GM18951 (cell line): ENCODE measurements around the gene SFTA2.

Source experiments
- POLR2A ChIP-seq: IDR thresholded peaks from 4 replicates; pipeline ENCODE4 v1.6.1; 2011; ENCODE audit warnings: mild to moderate bottlenecking; ENCODE audit not compliant: insufficient read length, insufficient read depth; ENCODE audit errors: extremely low read depth
- in situ Hi-C: fragments of 300-500 bp; cut with MboI; formaldehyde crosslinking; loops from one replicate; pipeline ENCODE4 v1.12.0; 2022; ENCODE audit warnings: low sequenced_read_pairs, mixed read lengths, inconsistent platforms; ENCODE audit not compliant: unreplicated experiment

The SFTA2 gene

DNA sequence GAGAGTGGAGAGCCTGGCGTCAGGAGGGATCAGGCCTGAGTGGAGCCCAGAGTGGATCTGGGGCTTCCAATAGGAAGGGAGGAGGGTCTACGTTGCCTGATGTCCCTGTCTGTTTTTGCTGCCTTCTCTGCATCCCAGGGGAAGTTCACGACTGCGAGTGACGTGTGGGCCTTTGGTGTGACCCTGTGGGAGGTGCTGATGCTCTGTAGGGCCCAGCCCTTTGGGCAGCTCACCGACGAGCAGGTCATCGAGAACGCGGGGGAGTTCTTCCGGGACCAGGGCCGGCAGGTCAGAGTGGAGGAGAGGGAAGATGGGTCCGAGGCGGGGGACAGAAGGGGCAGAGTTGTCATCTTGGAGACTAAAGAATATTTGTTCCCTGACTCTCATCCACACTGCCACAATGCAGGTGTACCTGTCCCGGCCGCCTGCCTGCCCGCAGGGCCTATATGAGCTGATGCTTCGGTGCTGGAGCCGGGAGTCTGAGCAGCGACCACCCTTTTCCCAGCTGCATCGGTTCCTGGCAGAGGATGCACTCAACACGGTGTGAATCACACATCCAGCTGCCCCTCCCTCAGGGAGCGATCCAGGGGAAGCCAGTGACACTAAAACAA, 33.1 kb downstream of the SFTA2 start:
- no peak for TF ChIP-seq POLR2A
- in situ Hi-C loops: no loop called here

DNA sequence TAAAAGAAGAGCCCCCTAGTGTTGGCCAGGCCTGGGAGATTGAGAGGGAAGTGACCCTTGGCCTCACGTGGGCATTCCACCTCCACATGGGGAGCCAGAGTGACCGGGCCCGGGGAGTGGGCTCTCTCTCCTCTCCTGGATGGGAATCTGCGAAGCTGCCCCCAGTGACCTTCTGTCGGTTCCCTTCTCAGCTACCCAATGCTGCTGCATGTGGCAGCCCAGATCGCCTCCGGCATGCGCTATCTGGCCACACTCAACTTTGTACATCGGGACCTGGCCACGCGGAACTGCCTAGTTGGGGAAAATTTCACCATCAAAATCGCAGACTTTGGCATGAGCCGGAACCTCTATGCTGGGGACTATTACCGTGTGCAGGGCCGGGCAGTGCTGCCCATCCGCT, 34.1 kb downstream of the SFTA2 start:
- TF ChIP-seq POLR2A: no peak
- in situ Hi-C loops: no loop called here

DNA sequence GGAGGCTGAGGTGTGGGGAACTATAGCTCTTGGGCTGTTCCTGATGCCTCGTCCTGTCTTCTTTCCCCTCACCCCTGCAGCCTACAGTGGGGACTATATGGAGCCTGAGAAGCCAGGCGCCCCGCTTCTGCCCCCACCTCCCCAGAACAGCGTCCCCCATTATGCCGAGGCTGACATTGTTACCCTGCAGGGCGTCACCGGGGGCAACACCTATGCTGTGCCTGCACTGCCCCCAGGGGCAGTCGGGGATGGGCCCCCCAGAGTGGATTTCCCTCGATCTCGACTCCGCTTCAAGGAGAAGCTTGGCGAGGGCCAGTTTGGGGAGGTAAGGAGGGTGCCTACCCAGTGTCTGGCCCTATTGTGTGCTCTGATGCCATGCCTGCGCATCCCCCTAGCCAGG, 35.4 kb downstream of the SFTA2 start:
- TF ChIP-seq POLR2A: no peak
- in situ Hi-C loops: no loop called here

DNA sequence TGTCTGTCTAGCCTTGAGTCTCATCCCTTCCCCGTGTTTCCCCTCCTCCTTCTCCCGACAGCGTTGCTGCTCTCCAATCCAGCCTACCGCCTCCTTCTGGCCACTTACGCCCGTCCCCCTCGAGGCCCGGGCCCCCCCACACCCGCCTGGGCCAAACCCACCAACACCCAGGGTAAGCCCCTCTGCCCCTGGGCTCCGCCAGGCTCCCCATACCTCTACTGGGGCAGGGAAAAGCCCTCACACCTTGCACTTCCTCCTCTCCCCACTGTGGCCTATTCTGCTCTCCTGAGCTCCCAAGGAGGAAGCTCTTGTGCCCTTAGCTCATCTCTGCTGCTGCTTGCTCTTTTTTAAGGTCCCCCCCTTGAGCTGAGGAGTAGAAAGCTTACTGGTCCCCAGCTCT, 36.6 kb downstream of the SFTA2 start:
- in situ Hi-C loops: no loop called here
- TF ChIP-seq POLR2A: no peak

DNA sequence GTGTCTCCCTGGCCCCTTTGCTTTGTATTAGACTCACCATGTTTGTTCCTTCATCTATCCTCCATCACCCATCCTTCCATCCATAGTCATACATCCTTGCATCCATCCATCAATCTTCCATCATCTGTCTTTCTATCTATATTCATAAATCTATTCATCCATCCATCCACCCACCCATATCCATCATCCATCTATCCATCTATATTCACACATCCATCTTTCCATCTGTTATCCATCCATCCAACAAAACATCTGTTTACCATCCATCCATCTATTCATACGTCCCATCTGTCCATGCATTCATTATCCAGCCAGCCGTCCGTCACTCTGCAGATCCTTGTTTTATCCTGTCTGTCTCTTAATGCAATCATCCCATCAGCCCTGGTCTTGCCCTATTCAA, 37.0 kb downstream of the SFTA2 start:
- in situ Hi-C loops: no loop called here
- no peak for TF ChIP-seq POLR2A

DNA sequence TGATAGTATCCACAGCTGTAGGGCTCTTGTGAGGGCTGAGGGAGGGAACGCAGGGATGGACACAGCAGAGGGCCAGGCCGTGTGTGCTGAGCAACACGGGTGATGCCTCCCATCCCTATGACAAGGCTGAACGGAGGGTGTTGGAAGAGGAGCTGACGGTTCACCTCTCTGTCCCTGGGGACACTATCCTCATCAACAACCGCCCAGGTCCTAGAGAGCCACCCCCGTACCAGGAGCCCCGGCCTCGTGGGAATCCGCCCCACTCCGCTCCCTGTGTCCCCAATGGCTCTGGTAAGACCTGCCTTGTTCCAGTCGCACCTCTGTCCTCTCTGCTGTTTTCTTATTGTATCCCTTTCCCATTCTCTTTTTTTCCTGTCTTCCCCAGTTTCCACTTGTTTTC, 37.6 kb downstream of the SFTA2 start:
- no peak for TF ChIP-seq POLR2A
- in situ Hi-C loops: no loop called here

DNA sequence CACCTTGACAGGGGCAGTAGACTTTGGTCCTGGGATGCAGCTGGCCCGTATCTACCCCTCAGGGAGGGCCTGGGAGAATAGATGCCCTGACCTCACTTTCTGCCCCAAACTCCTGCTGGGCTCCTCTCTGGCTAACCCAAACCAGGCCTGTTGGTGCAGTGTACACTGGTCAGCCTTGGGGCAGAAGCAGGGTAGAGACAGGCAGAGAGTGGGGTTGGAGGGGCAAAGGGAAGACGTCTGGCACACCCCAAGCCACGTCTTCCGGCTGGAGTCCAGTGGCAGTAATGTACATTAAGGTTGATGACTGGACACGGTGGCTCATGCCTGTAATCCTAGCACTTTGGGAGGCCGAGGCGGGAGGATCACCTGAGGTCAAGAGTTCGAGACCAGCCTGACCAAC, 38.3 kb downstream of the SFTA2 start:
- no peak for TF ChIP-seq POLR2A
- in situ Hi-C loops: no loop called here

DNA sequence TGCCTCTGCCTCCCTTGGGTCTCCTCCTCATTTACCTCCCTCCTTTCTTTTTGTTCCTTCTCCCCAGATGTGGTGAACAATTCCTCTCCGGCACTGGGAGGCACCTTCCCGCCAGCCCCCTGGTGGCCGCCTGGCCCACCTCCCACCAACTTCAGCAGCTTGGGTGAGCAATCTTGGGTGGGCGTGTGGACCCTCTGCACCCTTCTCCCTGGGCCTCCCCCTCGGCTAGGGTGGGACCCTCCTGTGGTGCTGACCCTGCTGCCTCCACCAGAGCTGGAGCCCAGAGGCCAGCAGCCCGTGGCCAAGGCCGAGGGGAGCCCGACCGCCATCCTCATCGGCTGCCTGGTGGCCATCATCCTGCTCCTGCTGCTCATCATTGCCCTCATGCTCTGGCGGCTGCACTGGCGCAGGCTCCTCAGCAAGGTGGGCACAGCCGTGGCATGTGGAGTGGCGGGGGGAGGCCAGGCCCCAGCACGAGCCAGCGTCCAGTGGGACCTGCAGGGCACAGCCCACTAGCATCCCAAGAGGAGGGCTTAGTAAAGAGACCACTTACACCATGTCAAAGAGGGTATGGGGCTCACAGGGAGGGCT, 38.9 kb downstream of the SFTA2 start:
- TF ChIP-seq POLR2A: no peak
- in situ Hi-C loops: no loop called here

DNA sequence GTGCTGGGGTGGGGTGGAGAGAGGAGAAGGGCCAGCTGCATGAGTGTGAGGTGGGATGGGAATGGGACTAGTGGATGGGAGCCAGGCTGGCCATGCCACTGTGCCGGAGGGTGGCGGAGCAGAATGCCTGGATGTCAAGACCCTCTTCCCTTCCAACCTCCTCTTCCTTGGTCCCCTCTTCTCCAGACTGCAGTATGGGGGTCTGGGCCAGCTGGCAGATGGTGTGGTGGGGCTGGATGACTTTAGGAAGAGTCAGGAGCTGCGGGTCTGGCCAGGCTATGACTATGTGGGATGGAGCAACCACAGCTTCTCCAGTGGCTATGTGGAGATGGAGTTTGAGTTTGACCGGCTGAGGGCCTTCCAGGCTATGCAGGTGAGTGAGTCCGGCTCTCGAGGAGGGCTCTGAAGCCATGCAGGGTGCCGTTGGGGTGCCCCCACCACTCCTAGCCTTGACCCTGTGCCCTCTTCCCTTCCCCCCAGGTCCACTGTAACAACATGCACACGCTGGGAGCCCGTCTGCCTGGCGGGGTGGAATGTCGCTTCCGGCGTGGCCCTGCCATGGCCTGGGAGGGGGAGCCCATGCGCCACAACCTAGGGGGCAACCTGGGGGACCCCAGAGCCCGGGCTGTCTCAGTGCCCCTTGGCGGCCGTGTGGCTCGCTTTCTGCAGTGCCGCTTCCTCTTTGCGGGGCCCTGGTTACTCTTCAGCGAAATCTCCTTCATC, 40.0 kb downstream of the SFTA2 start:
- in situ Hi-C loops: no loop called here
- no peak for TF ChIP-seq POLR2A

DNA sequence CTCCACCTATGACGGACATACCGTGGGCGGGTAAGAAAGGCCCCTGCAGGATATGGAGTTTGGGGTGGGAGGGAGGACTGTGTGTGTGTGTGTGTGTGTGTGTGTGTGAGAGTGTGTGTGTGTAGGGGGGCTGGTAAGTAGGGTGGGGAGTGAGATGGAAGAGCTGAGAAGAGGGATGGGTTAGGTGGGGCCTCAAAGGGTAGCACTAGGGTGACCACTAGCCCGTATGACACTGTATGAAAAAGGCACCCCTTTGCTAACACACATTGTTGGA, 40.6 kb downstream of the SFTA2 start:
- in situ Hi-C loops: no loop called here
- TF ChIP-seq POLR2A: no peak

DNA sequence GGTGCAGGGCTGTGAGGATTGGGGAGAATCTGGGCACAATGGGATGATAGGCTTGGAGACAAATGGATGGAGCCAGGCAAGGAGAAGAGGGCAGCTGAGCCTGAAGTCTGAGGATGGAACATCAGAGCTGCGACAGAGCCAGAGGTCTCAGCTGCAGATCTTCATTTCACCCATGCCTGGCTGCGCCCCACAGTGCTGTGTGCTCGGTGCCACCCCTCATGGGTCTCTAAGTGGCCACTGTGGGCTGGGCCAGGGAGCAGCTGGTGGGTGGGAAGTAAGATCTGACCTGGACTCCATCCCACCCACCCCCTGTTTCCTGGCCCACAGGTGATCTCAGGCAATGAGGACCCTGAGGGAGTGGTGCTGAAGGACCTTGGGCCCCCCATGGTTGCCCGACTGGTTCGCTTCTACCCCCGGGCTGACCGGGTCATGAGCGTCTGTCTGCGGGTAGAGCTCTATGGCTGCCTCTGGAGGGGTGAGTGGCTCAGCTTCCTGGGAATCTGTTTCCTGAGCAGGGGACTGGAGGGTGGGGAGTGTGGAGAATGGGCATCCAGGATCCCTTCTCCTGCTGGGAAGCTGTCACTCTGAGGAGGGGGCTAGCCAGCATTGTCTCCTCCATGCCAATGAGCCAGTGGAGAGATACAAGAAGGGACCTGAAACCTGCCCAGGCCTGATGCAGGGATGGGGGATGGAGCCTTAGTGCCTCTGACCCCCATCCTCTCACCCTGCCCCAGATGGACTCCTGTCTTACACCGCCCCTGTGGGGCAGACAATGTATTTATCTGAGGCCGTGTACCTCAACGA, 41.1 kb downstream of the SFTA2 start:
- in situ Hi-C loops: no loop called here
- TF ChIP-seq POLR2A: no peak

DNA sequence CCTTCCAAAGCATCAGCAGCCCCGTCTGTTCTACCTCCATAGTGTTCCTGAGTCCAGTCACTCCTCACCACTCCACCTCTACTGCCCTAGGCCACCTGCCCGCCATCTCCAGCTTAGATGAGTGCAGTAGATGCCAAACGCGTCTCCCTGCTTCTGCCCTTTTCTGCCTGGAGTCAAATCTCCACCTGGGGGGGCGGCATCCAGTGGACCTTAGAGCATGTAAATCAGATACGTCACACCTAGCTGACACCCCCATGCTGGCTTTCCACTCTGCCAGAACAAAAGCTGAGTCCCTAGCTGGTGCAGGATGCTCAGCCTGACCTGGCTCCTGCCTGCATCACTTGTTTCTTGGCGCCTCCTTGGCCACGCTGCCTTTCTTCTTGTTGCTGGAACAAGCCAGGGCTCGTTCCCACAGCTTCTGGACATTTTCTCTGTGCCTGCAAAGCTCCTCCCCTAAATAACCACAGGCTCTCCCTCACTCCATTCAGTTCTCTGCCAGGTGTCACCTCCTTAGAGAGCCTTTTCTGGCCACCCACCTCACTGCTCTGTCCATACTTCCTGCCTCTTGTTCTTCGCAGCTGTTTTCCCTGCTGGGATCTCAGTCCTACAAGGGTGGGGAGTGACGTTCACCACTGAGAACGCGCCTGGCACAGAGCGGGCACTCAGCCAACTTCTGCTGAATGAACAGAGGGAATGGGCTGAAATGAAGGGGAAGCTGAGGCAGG, 41.9 kb downstream of the SFTA2 start:
- in situ Hi-C loops: no loop called here
- no peak for TF ChIP-seq POLR2A

DNA sequence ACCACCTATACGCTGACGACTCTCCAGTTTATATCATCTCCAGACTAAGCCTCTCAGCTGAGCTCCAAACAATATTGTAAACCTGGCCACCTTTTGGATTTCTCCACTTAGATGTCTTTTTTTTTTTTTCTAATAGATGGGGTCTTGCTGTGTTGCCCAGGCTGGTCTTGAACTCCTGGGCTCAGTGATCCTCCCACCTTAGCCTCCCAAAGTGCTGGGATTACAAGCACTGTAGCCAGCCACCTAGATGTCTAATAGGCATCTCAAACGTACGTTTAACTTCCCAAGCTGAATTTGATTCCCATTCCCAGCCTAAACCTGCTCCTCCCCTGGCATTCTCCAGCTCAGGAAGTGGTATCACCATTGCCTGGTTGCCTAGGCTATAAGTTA, 42.5 kb downstream of the SFTA2 start:
- no peak for TF ChIP-seq POLR2A
- in situ Hi-C loops: no loop called here
